Smooth muscle cell (in vitro differentiated cells): ENCODE measurements around the gene CTNNA3. TPM values are rescaled to one million over a fixed set of nuclear protein-coding genes. Genes with fewer than 3 reads are reported as not detected.

ENCODE experiments used
- DNase-seq: peaks from one replicate; lab custom pipeline; 2025; ENCODE audit not compliant: unreplicated experiment; lab: John Stamatoyannopoulos, UW
- H2AFZ ChIP-seq: fragments of 200-600 bp; sonication (generic); 2 replicates; pipeline ENCODE4 v1.6.0; 2016; ENCODE audit warnings: antibody characterized with exemption, low read depth, mild to moderate bottlenecking
- H3F3A ChIP-seq: fragments of 200-600 bp; sonication (generic); 2 replicates; pipeline ENCODE4 v1.6.0; 2017; ENCODE audit warnings: antibody characterized with exemption, low read depth
- H3K27ac ChIP-seq: fragments of 200-600 bp; sonication (generic); 2 replicates; pipeline ENCODE4 v1.5.1; 2016; ENCODE audit warnings: low read depth, mild to moderate bottlenecking
- H3K27me3 ChIP-seq: fragments of 200-600 bp; sonication (generic); 2 replicates; pipeline ENCODE4 v1.6.1; 2016; ENCODE audit warnings: low read depth, mild to moderate bottlenecking
- H3K36me3 ChIP-seq: fragments of 200-600 bp; sonication (generic); 2 replicates; pipeline ENCODE4 v1.5.1; 2016; ENCODE audit warnings: low read depth
- H3K4me1 ChIP-seq: fragments of 200-600 bp; sonication (generic); 2 replicates; pipeline ENCODE4 v1.5.1; 2016; ENCODE audit warnings: low read depth
- H3K4me2 ChIP-seq: fragments of 200-600 bp; sonication (generic); 2 replicates; pipeline ENCODE4 v1.6.0; 2016; ENCODE audit warnings: mild to moderate bottlenecking
- H3K4me3 ChIP-seq: fragments of 200-600 bp; sonication (generic); 2 replicates; pipeline ENCODE4 v1.5.1; 2016; ENCODE audit warnings: mild to moderate bottlenecking
- H3K79me2 ChIP-seq: fragments of 200-600 bp; sonication (generic); 2 replicates; pipeline ENCODE4 v1.6.0; 2016; ENCODE audit warnings: low read depth, mild to moderate bottlenecking
- H3K9ac ChIP-seq: fragments of 200-600 bp; sonication (generic); 2 replicates; pipeline ENCODE4 v1.6.0; 2016; ENCODE audit warnings: low read depth
- H3K9me3 ChIP-seq: fragments of 200-600 bp; sonication (generic); replicated peaks from 2 replicates; pipeline ENCODE4 v1.5.1; 2016; ENCODE audit warnings: low read depth
- H4K20me1 ChIP-seq: fragments of 200-600 bp; sonication (generic); 2 replicates; pipeline ENCODE4 v1.6.0; 2016; ENCODE audit warnings: low read depth
- WGBS: methylation state at CpG from one replicate; pipeline ENCODE4 v1.1.7; 2016; ENCODE audit warnings: low lambda C conversion rate; 5-methylcytosine and 5-hydroxymethylcytosine counted together
- polyA plus RNA-seq: library from polyadenylated mRNA; unstranded; fragments of >200 nt; fragmentation: Nextera tagmentation; extraction: Ambion mirVana; gene quantifications from 2 replicates; pipeline ENCODE4 v1.2.1, GENCODE V29; 2016
- total RNA-seq: library from RNA; depleted of rRNA; stranded (reverse); fragments of >200 nt; gene quantifications from 2 replicates; pipeline ENCODE4 v1.2.3, GENCODE V29; 2014
- TF ChIP-seq, protein P1 (sequence below): fragments of 200-600 bp; sonication (generic); IDR thresholded peaks from 2 replicates; pipeline ENCODE4 v1.5.1; 2017; ENCODE audit warnings: borderline replicate concordance, mild to moderate bottlenecking, antibody characterized with exemption; ENCODE audit not compliant: insufficient read depth, poor library complexity, severe bottlenecking

The CTNNA3 gene
- total and polyA plus RNA-seq, 2 experiments from 2014 or later = 1.3 TPM; not detected in 1

DNA sequence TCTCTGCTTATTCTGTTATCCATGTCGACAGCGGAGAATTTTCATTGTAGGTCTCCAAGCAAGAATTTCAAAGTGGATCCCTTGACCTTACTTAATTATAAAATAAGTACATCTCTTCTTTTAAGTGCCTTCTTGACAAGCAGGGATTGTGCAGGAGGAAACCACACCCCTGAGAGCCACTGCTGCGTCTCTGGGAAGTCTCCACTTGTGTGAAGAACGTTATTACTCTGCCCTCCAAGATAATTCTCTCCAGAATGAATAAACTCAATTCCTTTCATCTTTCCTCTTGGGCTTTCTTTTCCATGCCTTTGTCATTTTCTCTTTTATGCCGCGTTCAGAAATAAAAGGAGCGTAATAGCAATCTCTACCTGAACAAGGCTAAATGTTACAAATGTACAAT, 1801.0 kb downstream of the CTNNA3 start:
- 86% methylated on average over 7 of the region's 7 CpGs for WGBS
- TF ChIP-seq, protein P1, sequence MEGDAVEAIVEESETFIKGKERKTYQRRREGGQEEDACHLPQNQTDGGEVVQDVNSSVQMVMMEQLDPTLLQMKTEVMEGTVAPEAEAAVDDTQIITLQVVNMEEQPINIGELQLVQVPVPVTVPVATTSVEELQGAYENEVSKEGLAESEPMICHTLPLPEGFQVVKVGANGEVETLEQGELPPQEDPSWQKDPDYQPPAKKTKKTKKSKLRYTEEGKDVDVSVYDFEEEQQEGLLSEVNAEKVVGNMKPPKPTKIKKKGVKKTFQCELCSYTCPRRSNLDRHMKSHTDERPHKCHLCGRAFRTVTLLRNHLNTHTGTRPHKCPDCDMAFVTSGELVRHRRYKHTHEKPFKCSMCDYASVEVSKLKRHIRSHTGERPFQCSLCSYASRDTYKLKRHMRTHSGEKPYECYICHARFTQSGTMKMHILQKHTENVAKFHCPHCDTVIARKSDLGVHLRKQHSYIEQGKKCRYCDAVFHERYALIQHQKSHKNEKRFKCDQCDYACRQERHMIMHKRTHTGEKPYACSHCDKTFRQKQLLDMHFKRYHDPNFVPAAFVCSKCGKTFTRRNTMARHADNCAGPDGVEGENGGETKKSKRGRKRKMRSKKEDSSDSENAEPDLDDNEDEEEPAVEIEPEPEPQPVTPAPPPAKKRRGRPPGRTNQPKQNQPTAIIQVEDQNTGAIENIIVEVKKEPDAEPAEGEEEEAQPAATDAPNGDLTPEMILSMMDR = no peak

DNA sequence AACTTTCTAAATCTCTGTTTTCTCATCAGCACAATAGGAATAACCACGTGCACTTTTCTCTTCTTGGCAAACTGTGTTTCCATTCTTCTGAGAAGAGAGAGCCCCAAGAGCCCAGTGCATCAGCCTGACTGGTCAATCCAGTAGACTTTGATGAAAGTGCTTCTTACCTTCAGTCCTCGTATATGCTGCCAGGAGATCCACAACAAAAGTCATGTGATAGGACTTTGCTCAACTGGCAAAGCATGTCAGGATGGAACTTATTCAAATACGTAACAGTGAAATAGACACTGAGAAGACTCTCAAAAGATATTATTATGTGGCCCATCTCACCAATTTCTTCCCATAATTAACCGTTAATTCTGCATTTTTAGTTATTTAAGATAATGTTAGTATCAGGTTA, 1801.6 kb downstream of the CTNNA3 start:
- H3F3A ChIP-seq = no peaks in the 10 kb centered on the region
- no peaks in the 10 kb centered on the region for H3K9me3 ChIP-seq
- 96% methylated on average over 4 of the region's 4 CpGs for WGBS
- no peak overlapping the region for H3K9ac ChIP-seq
- no peak overlapping the region for H3K4me3 ChIP-seq
- H3K27me3 ChIP-seq = no peaks in the 10 kb centered on the region
- H3K4me2 ChIP-seq = no peak overlapping the region
- no peaks in the 10 kb centered on the region for H3K4me1 ChIP-seq
- H4K20me1 ChIP-seq = no peaks in the 10 kb centered on the region
- H3K27ac ChIP-seq = no peak overlapping the region
- TF ChIP-seq, protein P1 = no peak
- H3K36me3 ChIP-seq = no peaks in the 10 kb centered on the region
- H3K79me2 ChIP-seq = no peaks in the 10 kb centered on the region
- no peak overlapping the region for H2AFZ ChIP-seq
- DNase-seq = no peak

More for the DNA sequence above, 1801.0 kb downstream of the CTNNA3 start:
- H3K79me2 ChIP-seq = no peaks in the 10 kb centered on the region
- no peak overlapping the region for H3K4me3 ChIP-seq
- DNase-seq = no peak
- H3K27me3 ChIP-seq = no peaks in the 10 kb centered on the region
- no peak overlapping the region for H3K4me2 ChIP-seq
- H3K36me3 ChIP-seq = no peaks in the 10 kb centered on the region
- H3K9ac ChIP-seq = no peak overlapping the region
- H2AFZ ChIP-seq = no peak overlapping the region
- H3K9me3 ChIP-seq = no peaks in the 10 kb centered on the region
- H3K27ac ChIP-seq = no peak overlapping the region
- no peaks in the 10 kb centered on the region for H3F3A ChIP-seq
- no peaks in the 10 kb centered on the region for H4K20me1 ChIP-seq
- no peaks in the 10 kb centered on the region for H3K4me1 ChIP-seq

DNA sequence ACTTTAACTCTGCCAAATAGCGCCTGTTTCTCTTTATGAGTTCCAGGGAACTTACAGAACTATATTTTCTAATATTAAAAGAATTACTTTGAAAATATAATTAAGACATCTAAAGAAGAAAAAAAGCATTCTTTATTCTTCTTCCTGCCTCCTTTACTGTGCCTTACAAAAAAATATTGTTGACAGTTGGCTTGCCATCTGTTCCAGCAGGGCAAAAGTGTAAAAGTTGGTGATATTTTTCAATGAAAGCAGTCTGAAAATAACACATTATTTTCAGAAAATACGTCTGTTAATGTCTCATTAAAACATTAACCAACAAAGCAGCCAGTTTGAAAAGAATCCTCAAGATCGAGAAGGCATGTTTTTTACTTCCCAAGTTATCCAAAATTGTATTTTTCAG, 1802.3 kb downstream of the CTNNA3 start:
- 93% methylated on average over 3 of the region's 3 CpGs for WGBS

DNA sequence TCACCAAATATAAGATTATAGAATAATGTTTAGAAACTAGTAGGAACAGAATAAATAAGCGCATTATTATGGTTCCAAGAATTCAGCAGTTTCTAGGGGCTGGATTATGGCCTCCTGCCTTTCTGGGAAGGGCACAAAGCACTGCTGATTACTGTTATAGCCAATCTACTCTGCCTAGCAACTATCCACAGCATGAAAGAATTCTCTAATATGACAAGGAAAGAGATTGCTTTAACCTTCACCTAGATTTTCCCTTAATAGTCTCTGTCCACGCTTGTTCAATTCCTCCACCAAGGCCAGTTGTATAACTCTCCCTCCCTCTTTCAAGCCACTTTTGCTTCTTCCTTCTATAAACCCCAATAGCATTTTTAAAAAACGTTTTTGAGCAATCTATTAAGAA, 1803.7 kb downstream of the CTNNA3 start:
- Histone ChIP-seq H3K9me3 (peaks cover 5% of the 10 kb centered on the region), H3K4me3 (no peak overlapping the region), H3K9ac (no peak overlapping the region), H3K4me1 (no peaks in the 10 kb centered on the region), H3K79me2 (no peaks in the 10 kb centered on the region), H2AFZ (no peak overlapping the region), H3K36me3 (no peaks in the 10 kb centered on the region), H3K4me2 (no peak overlapping the region), H4K20me1 (no peaks in the 10 kb centered on the region), H3K27me3 (no peaks in the 10 kb centered on the region), H3F3A (no peaks in the 10 kb centered on the region), H3K27ac (no peak overlapping the region)
- 80% methylated on average over 3 of the region's 3 CpGs for WGBS
- no peak for DNase-seq
- TF ChIP-seq, protein P1 = no peak

More for the DNA sequence above, 1802.3 kb downstream of the CTNNA3 start:
- H2AFZ ChIP-seq = no peak overlapping the region
- H3F3A ChIP-seq = no peaks in the 10 kb centered on the region
- TF ChIP-seq, protein P1 = no peak
- no peaks in the 10 kb centered on the region for H3K36me3 ChIP-seq
- no peaks in the 10 kb centered on the region for H3K27me3 ChIP-seq
- no peak overlapping the region for H3K4me2 ChIP-seq
- H3K27ac ChIP-seq = no peak overlapping the region
- H4K20me1 ChIP-seq = no peaks in the 10 kb centered on the region
- H3K9ac ChIP-seq = no peak overlapping the region
- no peaks in the 10 kb centered on the region for H3K9me3 ChIP-seq
- DNase-seq = no peak
- no peaks in the 10 kb centered on the region for H3K79me2 ChIP-seq
- no peaks in the 10 kb centered on the region for H3K4me1 ChIP-seq
- no peak overlapping the region for H3K4me3 ChIP-seq
